Sigmoid colon (tissue), 7 donors: ENCODE data around the gene DNMT1. TPM values are rescaled to one million over a fixed set of nuclear protein-coding genes. Genes with fewer than 3 reads are reported as not detected.

Experiments used
- DNase-seq: peaks from one replicate; pipeline ENCODE4 v3.0.0-alpha.2; 2019
- H3K27ac ChIP-seq, 4 donors: fragments of 200-600 bp; sonication (generic); one replicate each; pipeline ENCODE4 v1.5.1; 2016 to 2019; ENCODE audit warnings: mild to moderate bottlenecking in 1 of 4
- H3K27me3 ChIP-seq, 3 donors: fragments of 200-600 bp; sonication (generic); one replicate each; pipeline ENCODE4 v1.5.1; 2019; ENCODE audit warnings: mild to moderate bottlenecking in 1 of 3
- H3K36me3 ChIP-seq, 4 donors: fragments of 200-600 bp; sonication (generic); one replicate each; pipeline ENCODE4 v1.5.1; 2016 to 2019
- H3K4me1 ChIP-seq, 4 donors: fragments of 200-600 bp; sonication (generic); one replicate each; pipeline ENCODE4 v1.5.1; 2017 to 2019
- H3K4me3 ChIP-seq, 4 donors: fragments of 200-600 bp; sonication (generic); one replicate each; pipeline ENCODE4 v1.5.1; 2017 to 2019; ENCODE audit warnings: mild to moderate bottlenecking in 2 of 4, moderate library complexity in 1 of 4
- H3K9me3 ChIP-seq, 4 donors: fragments of 200-600 bp in 3 of 4; sonication (generic) in 3 of 4; one replicate each; pipeline versions ENCODE4 v1.5.1 to v1.6.1; 2013 to 2019
- EP300 ChIP-seq, 4 donors: sonication (generic); formaldehyde crosslinking; IDR thresholded peaks; one replicate each; pipeline ENCODE4 v1.6.1; 2017; ENCODE audit warnings: antibody characterized with exemption in 4 of 4
- POLR2A ChIP-seq, 2 donors: fragments of 450-650 bp; IDR thresholded peaks; one replicate each; pipeline ENCODE4 v1.6.1; 2016; ENCODE audit warnings: antibody characterized with exemption in 2 of 2, mild to moderate bottlenecking in 2 of 2, moderate library complexity in 2 of 2
- POLR2AphosphoS5 ChIP-seq, 4 donors: sonication (generic); formaldehyde crosslinking; IDR thresholded peaks; one replicate each; pipeline ENCODE4 v1.6.1; 2017; ENCODE audit warnings: antibody characterized with exemption in 4 of 4
- WGBS, 2 donors: extraction: QIAGEN DNeasy Blood & Tissue Kit; methylation state at CpG; one replicate each; pipeline ENCODE4 v1.1.7; 2013; 5-methylcytosine and 5-hydroxymethylcytosine counted together
- intact Hi-C: fragments of 100-400 bp; cut with DNase I; formaldehyde crosslinking; loops from one replicate; pipeline ENCODE4 v1.15.1; 2023
- polyA plus RNA-seq, 3 donors: library from polyadenylated mRNA; stranded (reverse); fragments of 200-250 nt; gene quantifications; one replicate each; pipeline ENCODE4 v1.2.3, GENCODE V29; 2013
- total RNA-seq, 4 donors: library from RNA; depleted of rRNA; stranded (reverse); fragments of >200 nt; gene quantifications; one replicate each; pipeline ENCODE4 v1.1.0, GENCODE V29; 2016
- TF ChIP-seq, protein P1 (sequence below), 4 experiments: fragments of 450-650 bp in 3 of 4; fragments of 200-600 bp in 1 of 4; IDR thresholded peaks; one replicate each; pipeline ENCODE4 v1.5.1; 2016 to 2019; ENCODE audit warnings: antibody characterized with exemption in 4 of 4, mild to moderate bottlenecking in 3 of 4, moderate library complexity in 2 of 4
- donor health status: healthy with polysubstance abuse.
- donor health status: Bipolar disorder and iron deficiency.
- donor health status: healthy.

The DNMT1 gene
- total and polyA plus RNA-seq, 7 donors: 12.0 to 47.9 (median 24.5) TPM

GRCh38 chr19:10113592-10113963 is 81.2 kb downstream of the DNMT1 start:
- DNase-seq: no peak
- H3K36me3 ChIP-seq: peaks cover 45 to 83% (median 58%) of the 10 kb centered on the region in 4 donors
- no peak for TF ChIP-seq POLR2AphosphoS5 (IDR thresholded peaks at IDR 0.05)
- no peak for TF ChIP-seq EP300 (IDR thresholded peaks at IDR 0.05)
- TF ChIP-seq POLR2A (IDR thresholded peaks at IDR 0.05): no peak
- TF ChIP-seq, protein P1, sequence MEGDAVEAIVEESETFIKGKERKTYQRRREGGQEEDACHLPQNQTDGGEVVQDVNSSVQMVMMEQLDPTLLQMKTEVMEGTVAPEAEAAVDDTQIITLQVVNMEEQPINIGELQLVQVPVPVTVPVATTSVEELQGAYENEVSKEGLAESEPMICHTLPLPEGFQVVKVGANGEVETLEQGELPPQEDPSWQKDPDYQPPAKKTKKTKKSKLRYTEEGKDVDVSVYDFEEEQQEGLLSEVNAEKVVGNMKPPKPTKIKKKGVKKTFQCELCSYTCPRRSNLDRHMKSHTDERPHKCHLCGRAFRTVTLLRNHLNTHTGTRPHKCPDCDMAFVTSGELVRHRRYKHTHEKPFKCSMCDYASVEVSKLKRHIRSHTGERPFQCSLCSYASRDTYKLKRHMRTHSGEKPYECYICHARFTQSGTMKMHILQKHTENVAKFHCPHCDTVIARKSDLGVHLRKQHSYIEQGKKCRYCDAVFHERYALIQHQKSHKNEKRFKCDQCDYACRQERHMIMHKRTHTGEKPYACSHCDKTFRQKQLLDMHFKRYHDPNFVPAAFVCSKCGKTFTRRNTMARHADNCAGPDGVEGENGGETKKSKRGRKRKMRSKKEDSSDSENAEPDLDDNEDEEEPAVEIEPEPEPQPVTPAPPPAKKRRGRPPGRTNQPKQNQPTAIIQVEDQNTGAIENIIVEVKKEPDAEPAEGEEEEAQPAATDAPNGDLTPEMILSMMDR (IDR thresholded peaks at IDR 0.05): no peak
- H3K4me3 ChIP-seq: no peak overlapping the region
- H3K27ac ChIP-seq: no peak overlapping the region
- H3K27me3 ChIP-seq: no peaks in the 10 kb centered on the region
- intact Hi-C loops: no loop called here
- H3K9me3 ChIP-seq: no peaks in the 10 kb centered on the region
- WGBS, 2 donors: 76 to 77% methylated on average over 19 of the region's 19 CpGs
- H3K4me1 ChIP-seq: peaks cover 0 to 26% (median 7%) of the 10 kb centered on the region in 4 donors

DNA sequence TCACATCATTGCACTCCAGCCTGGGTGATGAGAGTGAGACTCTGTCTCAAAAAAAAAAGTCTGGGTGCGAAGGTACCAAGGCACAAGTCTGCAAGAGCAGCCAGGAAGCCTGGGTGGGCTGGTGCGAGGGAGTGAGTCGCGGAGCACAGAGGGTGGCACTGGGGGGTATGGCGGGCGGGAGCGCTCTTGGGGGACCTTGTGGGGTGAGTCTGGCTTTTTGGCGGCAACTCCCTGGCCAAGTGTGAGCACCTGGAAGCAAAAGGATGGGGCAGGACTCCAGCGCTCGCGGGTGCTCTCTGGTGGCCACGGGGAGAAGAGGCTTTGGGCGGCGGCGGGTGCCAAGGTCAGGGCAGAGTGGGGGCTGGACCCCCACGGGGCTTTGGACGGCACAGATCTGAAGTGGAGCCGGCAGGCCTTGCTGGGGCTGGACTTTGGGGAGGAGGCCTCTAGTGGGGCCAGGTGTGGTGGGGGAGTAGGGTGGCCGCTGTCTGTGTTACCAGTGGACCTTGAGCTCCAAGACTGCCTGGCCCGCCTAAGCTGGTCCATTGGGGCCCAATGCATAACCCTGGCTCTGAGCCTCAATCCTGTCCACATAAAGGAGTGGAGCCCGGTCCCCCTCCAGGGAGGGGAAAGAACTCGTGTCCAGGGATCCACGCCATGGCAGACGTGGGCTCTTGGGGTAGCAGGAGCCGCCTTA is 81.7 kb downstream of the DNMT1 start:
- H3K9me3 ChIP-seq: no peaks in the 10 kb centered on the region
- 16 to 26% methylated on average over 25 of the region's 25 CpGs for WGBS, 2 donors
- no peak overlapping the region for H3K4me3 ChIP-seq
- peaks cover 0 to 20% (median 4%) of the 10 kb centered on the region in 4 donors for H3K4me1 ChIP-seq
- H3K27ac ChIP-seq: no peak overlapping the region
- TF ChIP-seq EP300 (IDR thresholded peaks at IDR 0.05): no peak
- TF ChIP-seq, protein P1 (IDR thresholded peaks at IDR 0.05): peak in 3 of 4 experiments; percentile 44 to 50 (median 44)
- no peak for DNase-seq
- H3K27me3 ChIP-seq: no peaks in the 10 kb centered on the region
- intact Hi-C loops: no loop called here
- H3K36me3 ChIP-seq: peaks cover 46 to 83% (median 62%) of the 10 kb centered on the region in 4 donors

DNA sequence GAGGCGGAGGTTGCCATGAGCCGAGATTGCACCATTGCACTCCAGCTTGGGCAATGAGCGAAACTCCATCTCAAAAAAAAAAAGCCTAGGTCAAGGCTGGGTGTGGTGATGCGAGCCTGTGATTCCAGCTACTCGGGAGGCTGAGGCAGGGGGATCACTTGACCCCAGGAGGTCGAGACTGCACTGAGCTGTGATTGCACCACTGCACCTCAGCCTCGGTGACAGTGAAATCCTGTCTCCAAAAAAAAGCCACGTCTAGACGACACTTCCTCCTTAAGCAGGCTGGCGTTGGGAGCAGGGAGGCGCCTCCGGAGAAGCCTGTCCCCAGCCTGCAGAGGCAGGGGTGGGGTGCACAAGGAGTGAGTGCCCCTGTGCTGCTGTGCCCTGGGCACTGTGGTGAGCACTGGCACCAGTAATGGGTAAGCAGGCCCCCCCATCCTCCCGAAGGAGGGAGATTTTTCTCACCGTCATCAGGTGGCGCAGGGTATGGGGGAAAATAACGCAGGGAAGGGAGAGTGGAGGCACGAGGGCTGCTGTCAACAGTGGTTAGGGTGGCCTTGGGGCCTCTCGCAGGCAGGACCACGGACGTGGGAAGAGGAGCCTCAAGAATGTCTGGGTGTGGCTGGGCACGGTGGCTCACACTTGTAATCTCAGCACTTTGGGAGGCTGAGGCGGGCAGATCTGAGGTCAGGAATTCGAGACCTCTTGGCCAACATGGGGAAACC is 82.6 kb downstream of the DNMT1 start:
- Histone ChIP-seq H3K27me3 (no peaks in the 10 kb centered on the region), H3K27ac (no peak overlapping the region), H3K4me3 (no peak overlapping the region), H3K36me3 (peaks cover 42 to 83% (median 67%) of the 10 kb centered on the region in 4 donors), H3K9me3 (no peaks in the 10 kb centered on the region), H3K4me1 (peaks cover 0 to 21% (median 7%) of the 10 kb centered on the region in 4 donors)
- no peak for DNase-seq
- intact Hi-C loops: no loop called here
- WGBS, 2 donors: 45 to 56% methylated on average over 23 of the region's 23 CpGs
- TF ChIP-seq, protein P1 (IDR thresholded peaks at IDR 0.05): no peak

DNA sequence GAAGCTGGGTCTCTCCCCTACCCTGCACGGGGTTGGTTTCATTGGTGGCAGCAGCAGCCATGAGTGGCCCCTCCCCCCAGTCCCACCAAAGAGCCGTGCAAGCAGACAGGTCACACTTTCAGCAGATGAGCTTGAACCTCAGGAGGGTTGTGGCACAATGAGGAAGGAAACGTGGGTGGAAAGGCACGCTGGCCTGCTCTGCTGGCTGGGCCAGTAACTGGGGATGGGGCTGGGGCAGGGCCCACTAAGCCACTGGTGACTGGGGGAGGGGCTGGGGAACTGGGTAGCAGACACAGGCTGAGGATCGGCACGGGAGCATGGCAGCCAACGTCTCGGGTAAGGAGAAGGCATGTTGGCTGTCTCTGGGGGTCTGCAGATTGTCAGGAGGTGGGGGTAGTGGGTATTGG is 83.3 kb downstream of the DNMT1 start, which contains the start of gene P2RY11:
P2RY11 (plus strand) TSS at position 289 of the 407 bp plus-strand sequence; CDS start at position 318, 29 bp downstream.
- DNase-seq: no peak
- no peaks in the 10 kb centered on the region for H3K9me3 ChIP-seq
- TF ChIP-seq POLR2AphosphoS5 (IDR thresholded peaks at IDR 0.05): no peak
- TF ChIP-seq, protein P1 (IDR thresholded peaks at IDR 0.05): no peak
- no peak for TF ChIP-seq POLR2A (IDR thresholded peaks at IDR 0.05)
- TF ChIP-seq EP300 (IDR thresholded peaks at IDR 0.05): no peak
- no peak within 1 kb of the TSS for H3K4me3 ChIP-seq
- intact Hi-C loops: no loop called here
- 46 to 65% methylated on average over 8 of the region's 8 CpGs for WGBS, 2 donors
- H3K36me3 ChIP-seq: peaks cover 34 to 76% (median 59%) of the 10 kb centered on the region in 4 donors
- H3K27me3 ChIP-seq: no peaks in the 10 kb centered on the region
- H3K27ac ChIP-seq: no peak within 1 kb of the TSS
- H3K4me1 ChIP-seq: peaks cover 0 to 25% (median 14%) of the 10 kb centered on the region in 4 donors
